ENCODE measurements around the gene SSPN. TPM values are rescaled to one million over a fixed set of nuclear protein-coding genes. Genes with fewer than 3 reads are reported as not detected.

SSPN gene
- total RNA-seq, 1 donor from 2014 or later = 0.84 TPM

DNA sequence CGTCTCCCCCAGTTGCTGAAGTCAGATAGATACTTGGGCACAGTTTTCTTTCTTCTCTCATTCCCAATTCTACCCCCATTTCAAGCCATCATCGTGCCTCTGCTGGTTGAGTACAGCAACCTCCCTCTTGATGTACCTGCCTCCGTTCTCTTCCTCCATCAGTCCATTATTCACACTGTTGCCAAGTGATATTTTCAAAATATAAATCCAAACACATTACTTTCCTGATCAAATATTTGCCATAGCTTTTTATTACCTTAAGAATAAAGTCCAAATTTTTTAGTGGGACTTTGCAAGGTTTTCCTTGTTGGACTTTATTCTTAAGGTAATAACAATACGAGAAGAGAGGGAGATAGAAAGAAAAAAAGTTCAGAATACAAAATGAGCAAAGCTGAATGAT, 18.6 kb upstream of the SSPN start:
- Histone ChIP-seq H3K79me2 (ENCODE audit: low read depth) (no peaks in the 10 kb centered on the region), H3K27me3 (peaks cover 6% of the 10 kb centered on the region), H3F3A (ENCODE audit: low read depth) (no peaks in the 10 kb centered on the region), H3K4me2 (no peak overlapping the region), H2AFZ (replicated peaks) (no peak overlapping the region), H4K20me1 (ENCODE audit: low read depth) (no peaks in the 10 kb centered on the region), H3K4me1 (no peaks in the 10 kb centered on the region), H3K4me3 (no peak overlapping the region), H3K27ac (no peak overlapping the region), H3K9ac (no peak overlapping the region), H3K36me3 (no peaks in the 10 kb centered on the region), H3K9me3 (ENCODE audit: low read depth) (no peaks in the 10 kb centered on the region)
- Mint-ChIP-seq H3K27ac (no peak overlapping the region), H3K9me3 (no peaks in the 10 kb centered on the region), H3K36me3 (no peaks in the 10 kb centered on the region), H3K4me1 (no peaks in the 10 kb centered on the region), H3K4me3 (no peak overlapping the region), H3K27me3 (ENCODE audit: insufficient read depth, low read depth) (peaks cover 2% of the 10 kb centered on the region)
- no peak for DNase-seq (ENCODE audit: low spot score)
- TF ChIP-seq EZH2phosphoT487 (IDR thresholded peaks at IDR 0.05) (no peak), CTCF (IDR thresholded peaks at IDR 0.05) (no peak), EZH2 (IDR thresholded peaks at IDR 0.05) (no peak)

GRCh38 chr12:26177283-26177682, 18.1 kb upstream of the SSPN start:
- DNase-seq (ENCODE audit: low spot score) = no peak
- peaks cover 6% of the 10 kb centered on the region for H3K27me3 ChIP-seq
- Mint-ChIP-seq H3K27ac (no peak overlapping the region), H3K4me1 (no peaks in the 10 kb centered on the region), H3K9me3 (no peaks in the 10 kb centered on the region), H3K27me3 (ENCODE audit: insufficient read depth, low read depth) (peaks cover 2% of the 10 kb centered on the region), H3K36me3 (no peaks in the 10 kb centered on the region), H3K4me3 (no peak overlapping the region)
- no peak overlapping the region for H3K9ac ChIP-seq
- no peaks in the 10 kb centered on the region for H3K79me2 ChIP-seq (ENCODE audit: low read depth)
- H3K4me3 ChIP-seq = no peak overlapping the region
- TF ChIP-seq EZH2phosphoT487 (IDR thresholded peaks at IDR 0.05) (no peak), EZH2 (IDR thresholded peaks at IDR 0.05) (no peak), CTCF (IDR thresholded peaks at IDR 0.05) (no peak)
- no peaks in the 10 kb centered on the region for H3K36me3 ChIP-seq
- no peaks in the 10 kb centered on the region for H4K20me1 ChIP-seq (ENCODE audit: low read depth)
- no peak overlapping the region for H3K4me2 ChIP-seq
- no peaks in the 10 kb centered on the region for H3K4me1 ChIP-seq
- no peak overlapping the region for H3K27ac ChIP-seq
- H3F3A ChIP-seq (ENCODE audit: low read depth) = no peaks in the 10 kb centered on the region
- no peak overlapping the region for H2AFZ ChIP-seq (replicated peaks)
- H3K9me3 ChIP-seq (ENCODE audit: low read depth) = no peaks in the 10 kb centered on the region

GRCh38 chr12:26179826-26180225, 15.5 kb upstream of the SSPN start:
- no peak overlapping the region for H3K4me2 ChIP-seq
- H3K4me1 ChIP-seq = no peaks in the 10 kb centered on the region
- H3K27me3 ChIP-seq = peaks cover 6% of the 10 kb centered on the region
- no peaks in the 10 kb centered on the region for H3K9me3 Mint-ChIP-seq
- H3F3A ChIP-seq (ENCODE audit: low read depth) = no peaks in the 10 kb centered on the region
- no peaks in the 10 kb centered on the region for H4K20me1 ChIP-seq (ENCODE audit: low read depth)
- DNase-seq (ENCODE audit: low spot score) = no peak
- no peak overlapping the region for H3K27ac Mint-ChIP-seq
- no peak overlapping the region for H3K27ac ChIP-seq
- no peak for TF ChIP-seq CTCF (IDR thresholded peaks at IDR 0.05)
- no peak for TF ChIP-seq EZH2 (IDR thresholded peaks at IDR 0.05)
- no peak for TF ChIP-seq EZH2phosphoT487 (IDR thresholded peaks at IDR 0.05)
- no peaks in the 10 kb centered on the region for H3K79me2 ChIP-seq (ENCODE audit: low read depth)
- H3K27me3 Mint-ChIP-seq (ENCODE audit: insufficient read depth, low read depth) = peaks cover 2% of the 10 kb centered on the region
- no peak overlapping the region for H3K4me3 Mint-ChIP-seq
- H3K9me3 ChIP-seq (ENCODE audit: low read depth) = no peaks in the 10 kb centered on the region
- no peaks in the 10 kb centered on the region for H3K36me3 ChIP-seq
- H3K4me1 Mint-ChIP-seq = no peaks in the 10 kb centered on the region
- no peak overlapping the region for H3K4me3 ChIP-seq
- no peaks in the 10 kb centered on the region for H3K36me3 Mint-ChIP-seq
- no peak overlapping the region for H3K9ac ChIP-seq
- no peak overlapping the region for H2AFZ ChIP-seq (replicated peaks)
